ENCODE measurements around the gene ESD.

ESD gene

GRCh38 chr13:46743191-46743590 is 53.8 kb downstream of the ESD start:
- DNase-seq, result no peak

- DNase-seq, result no peak
Measured at GRCh38 chr13:46739447-46740098, 57.4 kb downstream of the ESD start.

GRCh38 chr13:46738766-46739165 is 58.2 kb downstream of the ESD start:
- DNase-seq, result no peak

- DNase-seq, result no peak
Measured at GRCh38 chr13:46738055-46738454, 58.9 kb downstream of the ESD start.

GRCh38 chr13:46736541-46737310 is 60.2 kb downstream of the ESD start:
- DNase-seq, result no peak

GRCh38 chr13:46735425-46735824 is 61.5 kb downstream of the ESD start:
- no peak for DNase-seq

- no peak for DNase-seq
Measured at GRCh38 chr13:46731535-46731934, 65.4 kb downstream of the ESD start.

GRCh38 chr13:46728777-46729176 is 68.2 kb downstream of the ESD start:
- no peak for DNase-seq

GRCh38 chr13:46726347-46726746 is 70.6 kb downstream of the ESD start:
- no peak for DNase-seq
